Lung (tissue), 12 donors: ENCODE measurements around the gene OGN. TPM values are rescaled to one million over a fixed set of nuclear protein-coding genes. Genes with fewer than 3 reads are reported as not detected.

Experiments used
- ATAC-seq: fragments of 200-7000 bp; cut with Tn5 transposase; one replicate; pipeline ENCODE4 v1.9.1; 2020; ENCODE audit warnings: moderate number of reproducible peaks; ENCODE audit not compliant: insufficient read depth, low FRiP score
- DNase-seq, 3 donors: peaks; one replicate each; pipeline ENCODE4 v3.0.0-alpha.2; 2013 to 2017
- H3K27ac ChIP-seq, 2 donors: one replicate each; pipeline ENCODE4 v1.5.1; 2013; ENCODE audit warnings: mild to moderate bottlenecking in 2 of 2, moderate library complexity in 2 of 2, control low read depth in 1 of 2, inconsistent platforms in 1 of 2, low read depth in 1 of 2, low read length in 1 of 2
- H3K27me3 ChIP-seq, 3 donors: one replicate each; pipeline ENCODE4 v1.5.1; 2013; ENCODE audit warnings: low read length in 2 of 3; ENCODE audit not compliant: control insufficient read depth in 3 of 3, insufficient read depth in 3 of 3
- H3K36me3 ChIP-seq, 4 donors: one replicate each; pipeline ENCODE4 v1.5.1; 2013; ENCODE audit warnings: low read length in 4 of 4, mild to moderate bottlenecking in 1 of 4, moderate library complexity in 1 of 4; ENCODE audit not compliant: control insufficient read depth in 4 of 4, insufficient read depth in 4 of 4
- H3K4me1 ChIP-seq, 5 donors: one replicate each; pipeline ENCODE4 v1.5.1; 2013; ENCODE audit warnings: low read length in 5 of 5, mild to moderate bottlenecking in 2 of 5, moderate library complexity in 1 of 5; ENCODE audit not compliant: control insufficient read depth in 5 of 5, insufficient read depth in 5 of 5
- H3K4me3 ChIP-seq: one replicate; pipeline ENCODE4 v1.5.1; 2013; ENCODE audit warnings: mild to moderate bottlenecking, control low read depth, moderate library complexity
- H3K9ac ChIP-seq, 2 donors: one replicate each; pipeline ENCODE4 v1.5.1; 2013; ENCODE audit warnings: low read length in 2 of 2, control low read depth in 1 of 2; ENCODE audit not compliant: insufficient read depth in 1 of 2
- H3K9me3 ChIP-seq, 4 donors: one replicate each; pipeline ENCODE4 v1.5.1; 2013; ENCODE audit warnings: low read length in 3 of 4, mild to moderate bottlenecking in 1 of 4, moderate library complexity in 1 of 4; ENCODE audit not compliant: control insufficient read depth in 4 of 4, insufficient read depth in 3 of 4
- CTCF ChIP-seq: IDR thresholded peaks from 2 replicates; pipeline ENCODE4 v1.5.1; 2012; ENCODE audit warnings: mild to moderate bottlenecking; ENCODE audit errors: control extremely low read depth, extremely low read depth
- WGBS, 2 donors: extraction: QIAGEN DNeasy Blood & Tissue Kit; methylation state at CpG; one replicate each; pipeline ENCODE4 v1.1.7; 2013; 5-methylcytosine and 5-hydroxymethylcytosine counted together
- polyA plus RNA-seq, 2 donors: library from polyadenylated mRNA; stranded (reverse); fragments of 200-250 nt; gene quantifications; one replicate each; pipeline ENCODE4 v1.2.1, GENCODE V29; 2013
- total RNA-seq, 2 donors: library from RNA; depleted of rRNA in 1 of 2; stranded (reverse); fragments of >200 nt in 1 of 2; gene quantifications; one replicate each; pipeline ENCODE4 v1.2.1, GENCODE V29; 2014 to 2021
- donor health status: control.
- donor health status: control.
- donor health status: Bipolar disorder and iron deficiency.
- donor health status: healthy.
- donor health status: DM: yes; HTN: yes; CAD: no.

Gene OGN
- total and polyA plus RNA-seq, 4 donors = 0.54 to 145 (median 6.8) TPM

- WGBS, 2 donors = 57 to 67% methylated on average over 2 of the region's 2 CpGs
- Histone ChIP-seq H3K9me3 (no peaks in the 10 kb centered on the region), H3K4me3 (no peak overlapping the region), H3K27me3 (no peaks in the 10 kb centered on the region), H3K36me3 (no peaks in the 10 kb centered on the region), H3K4me1 (peaks cover 0 to 12% (median 6%) of the 10 kb centered on the region in 5 donors), H3K27ac (no peak overlapping the region), H3K9ac (no peak overlapping the region)
- TF ChIP-seq CTCF = no peak
- ATAC-seq (no peak), DNase-seq (no peak)
These were observed 26.5 kb downstream of the OGN start for GRCh38 chr9:92377876-92378275.

GRCh38 chr9:92373167-92373566 lies 31.2 kb downstream of the OGN start:
- peaks cover 0 to 9% (median 4%) of the 10 kb centered on the region in 5 donors for H3K4me1 ChIP-seq
- ATAC-seq (no peak), DNase-seq (no peak)
- H3K27me3 ChIP-seq = no peaks in the 10 kb centered on the region
- no peak overlapping the region for H3K4me3 ChIP-seq
- no peak overlapping the region for H3K9ac ChIP-seq
- 96 to 98% methylated on average over 2 of the region's 2 CpGs for WGBS, 2 donors
- no peaks in the 10 kb centered on the region for H3K36me3 ChIP-seq
- H3K9me3 ChIP-seq = peaks cover 0 to 4% (median 1%) of the 10 kb centered on the region in 4 donors
- H3K27ac ChIP-seq = no peak overlapping the region
- no peak for TF ChIP-seq CTCF

GRCh38 chr9:92369075-92369474 lies 35.3 kb downstream of the OGN start:
- no peak for ATAC-seq
- WGBS, 2 donors = 47 to 53% methylated on average over 2 of the region's 2 CpGs

More at GRCh38 chr9:92369075-92369474, 35.3 kb downstream of the OGN start:
- Histone ChIP-seq H3K4me3 (no peak overlapping the region), H3K27me3 (no peaks in the 10 kb centered on the region), H3K27ac (no peak overlapping the region), H3K9ac (no peak overlapping the region), H3K36me3 (no peaks in the 10 kb centered on the region), H3K9me3 (peaks cover 0 to 4% (median 1%) of the 10 kb centered on the region in 4 donors), H3K4me1 (no peaks in the 10 kb centered on the region)
- no peak for DNase-seq
- TF ChIP-seq CTCF = no peak
